Measurements from ENCODE around the gene PRDM16.

DNA sequence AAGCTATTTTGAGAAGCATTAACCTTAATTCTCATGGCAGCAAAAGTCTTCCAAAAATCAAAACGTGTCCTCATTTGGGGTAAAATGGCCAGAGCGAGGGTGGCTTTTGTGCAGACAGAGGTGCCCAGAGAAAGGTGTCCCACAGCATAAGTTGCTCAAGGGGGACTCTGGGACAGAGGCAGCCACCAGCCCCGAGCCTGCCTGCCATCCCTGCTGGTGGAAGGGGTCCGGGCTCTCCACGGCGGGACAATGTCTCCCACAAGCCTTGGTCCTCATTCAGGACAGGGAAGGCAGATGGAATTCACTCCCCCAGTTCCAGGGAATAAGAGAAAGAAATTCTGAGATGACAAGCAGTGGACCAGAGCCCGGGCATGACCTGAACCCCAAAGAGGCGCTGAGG lies 372.9 kb downstream of the PRDM16 start:
- TF ChIP-seq, protein P1, sequence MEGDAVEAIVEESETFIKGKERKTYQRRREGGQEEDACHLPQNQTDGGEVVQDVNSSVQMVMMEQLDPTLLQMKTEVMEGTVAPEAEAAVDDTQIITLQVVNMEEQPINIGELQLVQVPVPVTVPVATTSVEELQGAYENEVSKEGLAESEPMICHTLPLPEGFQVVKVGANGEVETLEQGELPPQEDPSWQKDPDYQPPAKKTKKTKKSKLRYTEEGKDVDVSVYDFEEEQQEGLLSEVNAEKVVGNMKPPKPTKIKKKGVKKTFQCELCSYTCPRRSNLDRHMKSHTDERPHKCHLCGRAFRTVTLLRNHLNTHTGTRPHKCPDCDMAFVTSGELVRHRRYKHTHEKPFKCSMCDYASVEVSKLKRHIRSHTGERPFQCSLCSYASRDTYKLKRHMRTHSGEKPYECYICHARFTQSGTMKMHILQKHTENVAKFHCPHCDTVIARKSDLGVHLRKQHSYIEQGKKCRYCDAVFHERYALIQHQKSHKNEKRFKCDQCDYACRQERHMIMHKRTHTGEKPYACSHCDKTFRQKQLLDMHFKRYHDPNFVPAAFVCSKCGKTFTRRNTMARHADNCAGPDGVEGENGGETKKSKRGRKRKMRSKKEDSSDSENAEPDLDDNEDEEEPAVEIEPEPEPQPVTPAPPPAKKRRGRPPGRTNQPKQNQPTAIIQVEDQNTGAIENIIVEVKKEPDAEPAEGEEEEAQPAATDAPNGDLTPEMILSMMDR (IDR thresholded peaks at IDR 0.05), result no peak
- TF ChIP-seq, protein P2, sequence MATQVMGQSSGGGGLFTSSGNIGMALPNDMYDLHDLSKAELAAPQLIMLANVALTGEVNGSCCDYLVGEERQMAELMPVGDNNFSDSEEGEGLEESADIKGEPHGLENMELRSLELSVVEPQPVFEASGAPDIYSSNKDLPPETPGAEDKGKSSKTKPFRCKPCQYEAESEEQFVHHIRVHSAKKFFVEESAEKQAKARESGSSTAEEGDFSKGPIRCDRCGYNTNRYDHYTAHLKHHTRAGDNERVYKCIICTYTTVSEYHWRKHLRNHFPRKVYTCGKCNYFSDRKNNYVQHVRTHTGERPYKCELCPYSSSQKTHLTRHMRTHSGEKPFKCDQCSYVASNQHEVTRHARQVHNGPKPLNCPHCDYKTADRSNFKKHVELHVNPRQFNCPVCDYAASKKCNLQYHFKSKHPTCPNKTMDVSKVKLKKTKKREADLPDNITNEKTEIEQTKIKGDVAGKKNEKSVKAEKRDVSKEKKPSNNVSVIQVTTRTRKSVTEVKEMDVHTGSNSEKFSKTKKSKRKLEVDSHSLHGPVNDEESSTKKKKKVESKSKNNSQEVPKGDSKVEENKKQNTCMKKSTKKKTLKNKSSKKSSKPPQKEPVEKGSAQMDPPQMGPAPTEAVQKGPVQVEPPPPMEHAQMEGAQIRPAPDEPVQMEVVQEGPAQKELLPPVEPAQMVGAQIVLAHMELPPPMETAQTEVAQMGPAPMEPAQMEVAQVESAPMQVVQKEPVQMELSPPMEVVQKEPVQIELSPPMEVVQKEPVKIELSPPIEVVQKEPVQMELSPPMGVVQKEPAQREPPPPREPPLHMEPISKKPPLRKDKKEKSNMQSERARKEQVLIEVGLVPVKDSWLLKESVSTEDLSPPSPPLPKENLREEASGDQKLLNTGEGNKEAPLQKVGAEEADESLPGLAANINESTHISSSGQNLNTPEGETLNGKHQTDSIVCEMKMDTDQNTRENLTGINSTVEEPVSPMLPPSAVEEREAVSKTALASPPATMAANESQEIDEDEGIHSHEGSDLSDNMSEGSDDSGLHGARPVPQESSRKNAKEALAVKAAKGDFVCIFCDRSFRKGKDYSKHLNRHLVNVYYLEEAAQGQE (IDR thresholded peaks at IDR 0.05; ENCODE audit: insufficient read depth in 1 of 2, low read depth in 2 of 2, low read length in 1 of 2), result no peak
- TF ChIP-seq POLR2AphosphoS5 (IDR thresholded peaks at IDR 0.05; ENCODE audit: low read depth, low read length) (no peak), SIN3A (IDR thresholded peaks at IDR 0.05; ENCODE audit: borderline replicate concordance, insufficient read depth, low read depth, low read length) (no peak), TCF7L2 (IDR thresholded peaks at IDR 0.05; ENCODE audit: low read depth, low read length) (no peak)
